GM12878 (cell line): ENCODE measurements around the gene COLQ. TPM values are rescaled to one million over a fixed set of nuclear protein-coding genes. Genes with fewer than 3 reads are reported as not detected.
A peak's percentile ranks its signal among the peaks of the same experiment; 100 is the strongest.

ENCODE experiments used
- ATAC-seq: fragments of 200-7000 bp; cut with Tn5 transposase; 3 replicates; pipeline ENCODE4 v1.9.1; 2020; ENCODE audit warnings: mild to moderate bottlenecking, moderate library complexity
- BruUV-seq: library from RNA; stranded (reverse); fragments of 400-500 nt; replicated peaks from 2 replicates; lab custom pipeline; 2021; lab: Mats Ljungman, UMichigan
- CTCF ChIA-PET: fragments of 300-600 bp; sonication (Branson Sonifier 250); formaldehyde crosslinking; extraction: SDS; loops from one replicate; lab custom pipeline; 2021; ENCODE audit warnings: inconsistent platforms; lab: Yijun Ruan, JAX
- POLR2A ChIA-PET: fragments of 350-600 bp; formaldehyde crosslinking; extraction: SDS; loops from one replicate; lab custom pipeline; 2021; ENCODE audit warnings: inconsistent platforms; lab: Charles Lee
- RAD21 ChIA-PET: fragments of 300-600 bp; sonication (Branson Sonifier 250); formaldehyde crosslinking; loops from one replicate; lab custom pipeline; 2023; ENCODE audit warnings: antibody characterized with exemption; ENCODE audit not compliant: unreplicated experiment; lab: Charles Lee
- SMC1A ChIA-PET: fragments of 300-600 bp; sonication (Branson Sonifier 250); formaldehyde crosslinking; loops from one replicate; lab custom pipeline; 2023; ENCODE audit not compliant: unreplicated experiment, uncharacterized antibody; lab: Charles Lee
- DNase-seq: peaks from one replicate; pipeline ENCODE4 v3.0.0-alpha.2; 2011; ENCODE audit warnings: low read depth, low spot score
- FAIRE-seq: peaks from 3 replicates; lab custom pipeline; 2011; peaks lifted over from hg19 to GRCh38; lab: Jason Lieb, UNC
- H2AFZ ChIP-seq: 2 replicates; pipeline ENCODE4 v1.6.0; 2011; ENCODE audit warnings: low read depth, low read length, control low read depth; ENCODE audit not compliant: control insufficient read depth
- H3K27ac ChIP-seq: 2 replicates; pipeline ENCODE4 v1.5.1; 2011; ENCODE audit warnings: control low read depth; ENCODE audit not compliant: control insufficient read depth, insufficient read depth
- H3K27me3 ChIP-seq, 2 experiments: replicated peaks in 1 of 2; 2 replicates each; pipeline versions ENCODE4 v1.6.0 to v1.6.1; 2011; ENCODE audit warnings: low read length in 1 of 2; ENCODE audit not compliant: control insufficient read depth in 2 of 2, insufficient read depth in 2 of 2
- H3K36me3 ChIP-seq, 2 experiments: 2 replicates each; pipeline ENCODE4 v1.5.1; 2011; ENCODE audit warnings: low read length in 1 of 2; ENCODE audit not compliant: control insufficient read depth in 2 of 2, insufficient read depth in 2 of 2
- H3K4me1 ChIP-seq: 2 replicates; pipeline ENCODE4 v1.6.1; 2011; ENCODE audit warnings: mild to moderate bottlenecking, low read length, moderate library complexity, mixed read lengths; ENCODE audit not compliant: control insufficient read depth, insufficient read depth
- H3K4me2 ChIP-seq: 2 replicates; pipeline ENCODE4 v1.6.0; 2011; ENCODE audit warnings: control low read depth; ENCODE audit not compliant: control insufficient read depth, insufficient read depth
- H3K4me3 ChIP-seq: fragments of 200-600 bp; sonication (generic); 2 replicates; pipeline ENCODE4 v1.5.1; 2016
- H3K79me2 ChIP-seq: 2 replicates; pipeline ENCODE4 v1.6.0; 2011; ENCODE audit warnings: low read length; ENCODE audit not compliant: control insufficient read depth, insufficient read depth
- H3K9ac ChIP-seq: 2 replicates; pipeline ENCODE4 v1.8.0; 2011; ENCODE audit warnings: low read length, control low read depth, mixed read lengths; ENCODE audit not compliant: control insufficient read depth, insufficient read depth
- H3K9me3 ChIP-seq: replicated peaks from 3 replicates; pipeline ENCODE4 v1.5.1; 2011; ENCODE audit warnings: mild to moderate bottlenecking, low read length; ENCODE audit not compliant: control insufficient read depth, insufficient read depth
- H4K20me1 ChIP-seq: 2 replicates; pipeline ENCODE4 v1.6.0; 2011; ENCODE audit not compliant: control insufficient read depth, insufficient read depth
- BHLHE40 ChIP-seq, 2 experiments: fragments of 450-650 bp in 1 of 2; IDR thresholded peaks; 2 replicates each; pipeline ENCODE4 v1.6.1; 2011 to 2017; ENCODE audit warnings: low read depth in 2 of 2, borderline replicate concordance in 1 of 2, improper control_type of control experiment in 1 of 2, low read length in 1 of 2, mild to moderate bottlenecking in 1 of 2
- CBX5 ChIP-seq: sonication (generic); IDR thresholded peaks from 2 replicates; pipeline ENCODE4 v1.6.1; 2016; ENCODE audit warnings: low read depth, moderate library complexity, mild to moderate bottlenecking, inconsistent platforms
- HDAC2 ChIP-seq: fragments of 200-600 bp; sonication (generic); IDR thresholded peaks from 2 replicates; pipeline ENCODE4 v1.6.1; 2017
- IKZF2 ChIP-seq, 2 experiments: fragments of 450-650 bp; IDR thresholded peaks; 2 replicates each; pipeline ENCODE4 v1.6.1; 2017; ENCODE audit warnings: mild to moderate bottlenecking in 2 of 2, moderate library complexity in 2 of 2
- IRF4 ChIP-seq: IDR thresholded peaks from 2 replicates; pipeline ENCODE4 v1.6.1; 2011; ENCODE audit warnings: low read depth, low read length
- LARP7 ChIP-seq: fragments of 450-650 bp; IDR thresholded peaks from 2 replicates; pipeline ENCODE4 v1.6.1; 2017; ENCODE audit warnings: mild to moderate bottlenecking
- NR2C1 ChIP-seq: fragments of 450-650 bp; IDR thresholded peaks from 2 replicates; pipeline ENCODE4 v1.6.1; 2017; ENCODE audit warnings: antibody characterized with exemption, mild to moderate bottlenecking, moderate library complexity
- RAD51 ChIP-seq: fragments of 450-650 bp; IDR thresholded peaks from 2 replicates; pipeline ENCODE4 v1.6.1; 2016; ENCODE audit warnings: moderate library complexity, mild to moderate bottlenecking, inconsistent platforms
- TBL1XR1 ChIP-seq: IDR thresholded peaks from 2 replicates; pipeline ENCODE4 v1.6.1; 2012; ENCODE audit warnings: low read depth, low read length, improper control_type of control experiment
- WGBS: methylation state at CpG from one replicate; pipeline ENCODE4 v1.1.6; 2016; ENCODE audit warnings: low lambda C conversion rate; ENCODE audit not compliant: insufficient replicate concordance, insufficient coverage; ENCODE audit errors: missing lambda C conversion rate; 5-methylcytosine and 5-hydroxymethylcytosine counted together
- in situ Hi-C: fragments of 300-500 bp; cut with MboI; formaldehyde crosslinking; loops from 9 replicates; pipeline ENCODE4 v1.14.3; 2018; ENCODE audit warnings: mixed read lengths
- intact Hi-C: fragments of 100-400 bp; cut with micrococcal nuclease; formaldehyde crosslinking; loops from one replicate; pipeline ENCODE4 v1.14.2; 2022; ENCODE audit not compliant: unreplicated experiment
- polyA plus RNA-seq, 11 experiments: library from polyadenylated mRNA; depleted of rRNA in 4 of 11; unstranded in 6 of 11; stranded (reverse) in 5 of 11; fragments of >200 nt; fragmentation: Nextera tagmentation in 4 of 11; fragmentation: Illumina TruSeq in 1 of 11; extraction: Ambion mirVana in 4 of 11; extraction: Trizol in 1 of 11; gene quantifications; 1 replicate in 1 of 11; 2 replicates in 10 of 11; pipeline versions ENCODE4 v1.2.1 to v1.2.3, GENCODE V29; 2011 to 2016; ENCODE audit warnings: inconsistent platforms in 2 of 11, missing spikeins in 2 of 11, low read depth in 1 of 11
- total RNA-seq, 4 experiments: library from RNA; depleted of rRNA in 3 of 4; stranded (reverse); fragments of >200 nt in 3 of 4; fragmentation: Illumina TruSeq in 1 of 4; extraction: Trizol in 1 of 4; gene quantifications; 2 replicates each; pipeline versions ENCODE4 v1.2.1 to v1.2.3, GENCODE V29; 2013 to 2021
- TF ChIP-seq, protein P1 (sequence below): IDR thresholded peaks from 2 replicates; pipeline ENCODE4 v1.6.1; 2012; ENCODE audit warnings: low read length, inconsistent platforms
- TF ChIP-seq, protein P2 (sequence below): fragments of 450-650 bp; IDR thresholded peaks from 2 replicates; pipeline ENCODE4 v1.6.1; 2017; ENCODE audit warnings: mild to moderate bottlenecking

Gene COLQ
- total and polyA plus RNA-seq, 10 of the 15 experiments (the other 5 are each of a cell fraction or from before 2014, with no cell fraction given) = 0.13 to 2.7 (median 0.70) TPM

DNA sequence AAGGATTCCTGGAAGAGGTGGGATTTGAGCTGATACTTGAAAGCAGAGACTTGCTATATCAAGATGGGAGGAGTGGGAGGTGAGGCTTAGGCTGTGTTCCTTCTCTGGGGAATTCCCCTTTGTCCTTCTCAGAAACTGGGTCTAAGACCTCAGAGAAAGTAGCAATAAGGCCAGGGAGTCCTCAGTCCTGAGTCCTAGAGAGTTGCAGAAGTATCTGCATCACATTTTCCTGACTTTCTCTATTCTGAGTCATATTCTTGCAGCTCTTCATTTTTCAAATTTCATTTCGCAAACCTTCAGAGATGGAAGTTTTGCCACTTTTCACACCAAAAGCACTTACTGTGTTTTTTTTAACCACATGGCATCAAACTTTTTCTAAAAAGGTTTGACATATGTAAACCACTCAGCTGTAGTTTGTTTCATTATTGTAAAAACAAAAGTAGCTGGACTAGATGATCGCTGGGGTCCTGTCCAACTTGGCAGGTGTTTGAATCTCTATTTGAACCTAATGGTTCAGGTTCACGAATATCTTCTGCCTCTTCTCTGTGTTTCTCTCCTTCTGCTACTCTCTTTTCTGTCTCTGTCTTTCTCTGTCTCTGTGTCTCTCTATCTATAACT, 21.3 kb downstream of the COLQ start:
- no peaks in the 10 kb centered on the region for H3K27me3 ChIP-seq
- peak; percentile 23 for FAIRE-seq
- in situ Hi-C loops = no loop called here
- no peak overlapping the region for H3K27ac ChIP-seq
- no peaks in the 10 kb centered on the region for H3K79me2 ChIP-seq
- TF ChIP-seq TBL1XR1 (no peak), IKZF2 (IDR thresholded peaks at IDR 0.05) (0 out of 4 replicates have a peak, but pooled peaks of 1 of the 2 experiments have one; percentile 9), NR2C1 (no peak)
- TF ChIP-seq, all 136 proteins: peak for 1
- Histone ChIP-seq H2AFZ (no peak overlapping the region), H3K4me1 (peaks cover 17% of the 10 kb centered on the region), H3K4me2 (peak overlapping the region; percentile 49), H3K36me3 (no peaks in the 10 kb centered on the region), H3K9me3 (no peaks in the 10 kb centered on the region), H4K20me1 (no peaks in the 10 kb centered on the region), H3K4me3 (no peak overlapping the region), H3K9ac (no peak overlapping the region)
- 23% methylated on average over 3 of the region's 3 CpGs for WGBS
- no TSS peak for BruUV-seq
- peak; percentile 66 for ATAC-seq
- DNase-seq = no peak
- ChIA-PET POLR2A (interaction anchor here (1.2 kb wide), 1 partner anchor 33 kb away, joined by 3 read pairs; no protein-coding TSS in a partner anchor), CTCF (interaction anchor here (0.8 to 2.3 kb wide), 10 partner anchors 9 to 449 kb away, joined by 3 to 8 read pairs (median 4); no protein-coding TSS in a partner anchor), RAD21 (interaction anchor here (1.1 to 1.6 kb wide), 3 partner anchors 32 to 115 kb away, joined by 3 to 7 read pairs (median 5); no protein-coding TSS in a partner anchor), SMC1A (interaction anchor here (0.5 to 2.6 kb wide), 16 partner anchors 10 to 321 kb away, joined by 3 to 11 read pairs (median 4); partner anchors contain the start of genes COLQ and METTL6)
- intact Hi-C loops = no loop called here

DNA sequence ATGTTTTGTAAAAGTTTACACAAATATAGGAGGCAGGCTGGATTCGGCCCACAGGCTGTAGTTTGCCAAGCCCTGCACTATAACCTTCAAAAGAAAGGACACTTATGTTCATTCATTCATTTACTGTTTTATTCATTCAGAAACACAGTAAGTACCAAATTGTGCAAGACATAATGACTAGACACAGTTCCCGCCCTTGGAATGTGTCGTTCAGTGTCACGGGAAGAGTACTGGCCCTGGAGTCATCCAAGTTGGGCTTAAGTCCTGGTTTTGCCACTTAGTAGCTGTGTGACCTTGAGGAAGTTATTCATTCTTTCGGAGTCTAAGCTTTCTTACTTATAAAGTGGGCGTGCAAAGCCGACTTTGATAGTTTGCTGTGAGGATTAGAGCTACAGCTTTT, 22.0 kb downstream of the COLQ start:
- TF ChIP-seq, protein P1, sequence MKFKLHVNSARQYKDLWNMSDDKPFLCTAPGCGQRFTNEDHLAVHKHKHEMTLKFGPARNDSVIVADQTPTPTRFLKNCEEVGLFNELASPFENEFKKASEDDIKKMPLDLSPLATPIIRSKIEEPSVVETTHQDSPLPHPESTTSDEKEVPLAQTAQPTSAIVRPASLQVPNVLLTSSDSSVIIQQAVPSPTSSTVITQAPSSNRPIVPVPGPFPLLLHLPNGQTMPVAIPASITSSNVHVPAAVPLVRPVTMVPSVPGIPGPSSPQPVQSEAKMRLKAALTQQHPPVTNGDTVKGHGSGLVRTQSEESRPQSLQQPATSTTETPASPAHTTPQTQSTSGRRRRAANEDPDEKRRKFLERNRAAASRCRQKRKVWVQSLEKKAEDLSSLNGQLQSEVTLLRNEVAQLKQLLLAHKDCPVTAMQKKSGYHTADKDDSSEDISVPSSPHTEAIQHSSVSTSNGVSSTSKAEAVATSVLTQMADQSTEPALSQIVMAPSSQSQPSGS = no peak
- TF ChIP-seq CBX5 (no peak), IRF4 (no peak), RAD51 (no peak), LARP7 (no peak), HDAC2 (no peak), BHLHE40 (IDR thresholded peaks at IDR 0.05; ENCODE audit: borderline replicate concordance in 1 of 2, low read depth in 2 of 2, low read length in 1 of 2) (no peak)
- TF ChIP-seq, protein P2, sequence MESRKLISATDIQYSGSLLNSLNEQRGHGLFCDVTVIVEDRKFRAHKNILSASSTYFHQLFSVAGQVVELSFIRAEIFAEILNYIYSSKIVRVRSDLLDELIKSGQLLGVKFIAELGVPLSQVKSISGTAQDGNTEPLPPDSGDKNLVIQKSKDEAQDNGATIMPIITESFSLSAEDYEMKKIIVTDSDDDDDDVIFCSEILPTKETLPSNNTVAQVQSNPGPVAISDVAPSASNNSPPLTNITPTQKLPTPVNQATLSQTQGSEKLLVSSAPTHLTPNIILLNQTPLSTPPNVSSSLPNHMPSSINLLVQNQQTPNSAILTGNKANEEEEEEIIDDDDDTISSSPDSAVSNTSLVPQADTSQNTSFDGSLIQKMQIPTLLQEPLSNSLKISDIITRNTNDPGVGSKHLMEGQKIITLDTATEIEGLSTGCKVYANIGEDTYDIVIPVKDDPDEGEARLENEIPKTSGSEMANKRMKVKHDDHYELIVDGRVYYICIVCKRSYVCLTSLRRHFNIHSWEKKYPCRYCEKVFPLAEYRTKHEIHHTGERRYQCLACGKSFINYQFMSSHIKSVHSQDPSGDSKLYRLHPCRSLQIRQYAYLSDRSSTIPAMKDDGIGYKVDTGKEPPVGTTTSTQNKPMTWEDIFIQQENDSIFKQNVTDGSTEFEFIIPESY = no peak
- intact Hi-C loops = no loop called here

More for the DNA sequence above, 22.0 kb downstream of the COLQ start:
- DNase-seq (no peak), FAIRE-seq (no peak), ATAC-seq (no peak)
- H3K36me3 ChIP-seq = no peaks in the 10 kb centered on the region
- in situ Hi-C loops = no loop called here
- peaks cover 17% of the 10 kb centered on the region for H3K4me1 ChIP-seq
- H3K79me2 ChIP-seq = no peaks in the 10 kb centered on the region
- H4K20me1 ChIP-seq = no peaks in the 10 kb centered on the region
- ChIA-PET SMC1A (interaction anchor here (0.7 to 2.6 kb wide), 10 partner anchors 9 to 320 kb away, joined by 3 to 11 read pairs (median 4); partner anchors contain the start of genes COLQ and METTL6), POLR2A (interaction anchor here (1.2 kb wide), 1 partner anchor 33 kb away, joined by 3 read pairs; no protein-coding TSS in a partner anchor), CTCF (interaction anchor here (0.8 to 2.3 kb wide), 6 partner anchors 15 to 115 kb away, joined by 3 to 8 read pairs (median 4); no protein-coding TSS in a partner anchor), RAD21 (interaction anchor here (1.1 to 1.6 kb wide), 3 partner anchors 31 to 115 kb away, joined by 3 to 7 read pairs (median 5); no protein-coding TSS in a partner anchor)
- no peaks in the 10 kb centered on the region for H3K27me3 ChIP-seq
- H2AFZ ChIP-seq = no peak overlapping the region
- 60% methylated on average over 7 of the region's 7 CpGs for WGBS
- H3K9ac ChIP-seq = no peak overlapping the region
- no peak overlapping the region; the same call in 1 of the 2 replicates for H3K4me2 ChIP-seq
- no peaks in the 10 kb centered on the region for H3K9me3 ChIP-seq
- no peak overlapping the region for H3K4me3 ChIP-seq
- no TSS peak for BruUV-seq
- no peak overlapping the region for H3K27ac ChIP-seq
